ENCODE results near the gene RNF44.
A peak's percentile ranks its signal among the peaks of the same experiment; 100 is the strongest.

RNF44 gene

GRCh38 chr5:176513788-176514187 lies 23.4 kb downstream of the RNF44 start:
- H3K4me3 ChIP-seq (replicated peaks; ENCODE audit: low read depth, low read length), result no peak overlapping the region
- no peak for TF ChIP-seq CTCF (IDR thresholded peaks at IDR 0.05; ENCODE audit: low read length, missing control alignments)
- no peak for DNase-seq (ENCODE audit: low read depth)

- no peak overlapping the region for H3K4me3 ChIP-seq (replicated peaks; ENCODE audit: low read depth, low read length)
- peak; percentile 15 for DNase-seq (ENCODE audit: low read depth)
- TF ChIP-seq CTCF (IDR thresholded peaks at IDR 0.05; ENCODE audit: low read length, missing control alignments), result no peak
Observed at GRCh38 chr5:176508603-176509002, 28.6 kb downstream of the RNF44 start.

GRCh38 chr5:176507911-176508310 lies 29.3 kb downstream of the RNF44 start:
- TF ChIP-seq CTCF (IDR thresholded peaks at IDR 0.05; ENCODE audit: low read length, missing control alignments), result no peak
- DNase-seq (ENCODE audit: low read depth), result no peak

GRCh38 chr5:176503496-176503895 lies 33.7 kb downstream of the RNF44 start:
- no peak for DNase-seq (ENCODE audit: low read depth)
- H3K4me3 ChIP-seq (replicated peaks; ENCODE audit: low read depth, low read length), result no peak overlapping the region
- no peak for TF ChIP-seq CTCF (IDR thresholded peaks at IDR 0.05; ENCODE audit: low read length, missing control alignments)

More at GRCh38 chr5:176507911-176508310, 29.3 kb downstream of the RNF44 start:
- no peak overlapping the region for H3K4me3 ChIP-seq (replicated peaks; ENCODE audit: low read depth, low read length)

- DNase-seq (ENCODE audit: low read depth), result peak; percentile 56
- TF ChIP-seq CTCF (IDR thresholded peaks at IDR 0.05; ENCODE audit: low read length, missing control alignments), result no peak
- no peak overlapping the region for H3K4me3 ChIP-seq (replicated peaks; ENCODE audit: low read depth, low read length)
Observed at GRCh38 chr5:176501333-176501732, 35.9 kb downstream of the RNF44 start.

GRCh38 chr5:176500511-176500910 lies 36.7 kb downstream of the RNF44 start:
- H3K4me3 ChIP-seq (replicated peaks; ENCODE audit: low read depth, low read length), result no peak overlapping the region
- DNase-seq (ENCODE audit: low read depth), result no peak
- TF ChIP-seq CTCF (IDR thresholded peaks at IDR 0.05; ENCODE audit: low read length, missing control alignments), result no peak

- DNase-seq (ENCODE audit: low read depth), result no peak
- H3K4me3 ChIP-seq (replicated peaks; ENCODE audit: low read depth, low read length), result no peak overlapping the region
- TF ChIP-seq CTCF (IDR thresholded peaks at IDR 0.05; ENCODE audit: low read length, missing control alignments), result no peak
Observed at GRCh38 chr5:176499273-176499672, 37.9 kb downstream of the RNF44 start.

Data from fibroblast of pulmonary artery (primary cell).